H9 (cell line): ENCODE results near the gene DENND6B. TPM values are rescaled to one million over a fixed set of nuclear protein-coding genes. Genes with fewer than 3 reads are reported as not detected.

Experiments
- DNase-seq: peaks from one replicate; pipeline ENCODE4 v3.0.0-alpha.2; 2017
- H2AFZ ChIP-seq: one replicate; pipeline ENCODE4 v1.6.1; 2013; ENCODE audit warnings: mild to moderate bottlenecking, low read length, control low read depth, moderate library complexity
- H2AK5ac ChIP-seq: 2 replicates; pipeline ENCODE4 v1.6.1; 2013; ENCODE audit warnings: low read length, control low read depth, mixed read lengths; ENCODE audit not compliant: insufficient read length
- H2BK120ac ChIP-seq: one replicate; pipeline ENCODE4 v1.6.1; 2013; ENCODE audit warnings: low read depth, mild to moderate bottlenecking, low read length, control low read depth, inconsistent platforms; ENCODE audit not compliant: poor library complexity, severe bottlenecking
- H2BK12ac ChIP-seq: 2 replicates; pipeline ENCODE4 v1.6.1; 2013; ENCODE audit warnings: low read length, control low read depth, mixed read lengths, low read depth; ENCODE audit not compliant: insufficient read length
- H2BK15ac ChIP-seq: 2 replicates; pipeline ENCODE4 v1.6.1; 2013; ENCODE audit warnings: low read depth, low read length, control low read depth
- H2BK20ac ChIP-seq: one replicate; pipeline ENCODE4 v1.6.1; 2013; ENCODE audit warnings: low read depth, mild to moderate bottlenecking, low read length, control low read depth, inconsistent platforms; ENCODE audit not compliant: poor library complexity, severe bottlenecking
- H2BK5ac ChIP-seq: 2 replicates; pipeline ENCODE4 v1.6.1; 2013; ENCODE audit warnings: low read length, control low read depth, mixed read lengths; ENCODE audit not compliant: insufficient read length
- H3K14ac ChIP-seq: 2 replicates; pipeline ENCODE4 v1.6.1; 2013; ENCODE audit warnings: low read length, control low read depth; ENCODE audit not compliant: insufficient read depth
- H3K18ac ChIP-seq: 2 replicates; pipeline ENCODE4 v1.6.1; 2013; ENCODE audit warnings: low read depth, mild to moderate bottlenecking, mixed read lengths, low read length, control low read depth; ENCODE audit not compliant: insufficient read length
- H3K23ac ChIP-seq: 2 replicates; pipeline ENCODE4 v1.6.1; 2013; ENCODE audit warnings: low read length, control low read depth, mixed read lengths, low read depth; ENCODE audit not compliant: insufficient read length
- H3K23me2 ChIP-seq: 2 replicates; pipeline ENCODE4 v1.6.1; 2013; ENCODE audit warnings: low read depth, mild to moderate bottlenecking, mixed read lengths, low read length, control low read depth; ENCODE audit not compliant: insufficient read length, poor library complexity, severe bottlenecking
- H3K27ac ChIP-seq: 2 replicates; pipeline ENCODE4 v1.5.1; 2013; ENCODE audit warnings: low read length, control low read depth, mixed read lengths, low read depth; ENCODE audit not compliant: insufficient read length
- H3K27me3 ChIP-seq: 2 replicates; pipeline ENCODE4 v1.6.1; 2013; ENCODE audit warnings: low read length, control low read depth, inconsistent platforms; ENCODE audit not compliant: insufficient read depth
- H3K4ac ChIP-seq: 2 replicates; pipeline ENCODE4 v1.6.1; 2013; ENCODE audit warnings: low read depth, mild to moderate bottlenecking, control low read depth, inconsistent platforms, low read length, moderate library complexity
- H3K4me1 ChIP-seq: 2 replicates; pipeline ENCODE4 v1.6.1; 2013; ENCODE audit warnings: low read length, control low read depth, inconsistent platforms; ENCODE audit not compliant: insufficient read depth
- H3K4me2 ChIP-seq: 2 replicates; pipeline ENCODE4 v1.6.1; 2013; ENCODE audit warnings: low read length, control low read depth, mixed read lengths; ENCODE audit not compliant: insufficient read length, insufficient read depth
- H3K56ac ChIP-seq: 2 replicates; pipeline ENCODE4 v1.6.1; 2013; ENCODE audit warnings: low read depth, mild to moderate bottlenecking, mixed read lengths, low read length, control low read depth; ENCODE audit not compliant: insufficient read length
- H3K79me1 ChIP-seq: 2 replicates; pipeline ENCODE4 v1.6.1; 2013; ENCODE audit warnings: low read depth, mild to moderate bottlenecking, moderate library complexity, low read length, control low read depth, inconsistent platforms; ENCODE audit not compliant: insufficient read depth, poor library complexity, severe bottlenecking
- H3K79me2 ChIP-seq: 2 replicates; pipeline ENCODE4 v1.6.1; 2013; ENCODE audit warnings: low read length, control low read depth, inconsistent platforms; ENCODE audit not compliant: insufficient read depth
- H3K9ac ChIP-seq: 2 replicates; pipeline ENCODE4 v1.6.1; 2013; ENCODE audit warnings: low read length, control low read depth, mixed read lengths; ENCODE audit not compliant: insufficient read length; ENCODE audit errors: extremely low read depth
- H3K9me3 ChIP-seq: one replicate; pipeline ENCODE4 v1.6.1; 2013; ENCODE audit warnings: low read depth, low read length, inconsistent platforms; ENCODE audit not compliant: control insufficient read depth
- H3T11ph ChIP-seq: one replicate; pipeline ENCODE4 v1.6.1; 2013; ENCODE audit warnings: mild to moderate bottlenecking, low read length, control low read depth, inconsistent platforms
- H4K20me1 ChIP-seq: one replicate; pipeline ENCODE4 v1.6.1; 2013; ENCODE audit not compliant: control insufficient read depth, insufficient read length, insufficient read depth
- H4K5ac ChIP-seq: 2 replicates; pipeline ENCODE4 v1.6.1; 2013; ENCODE audit warnings: low read depth, mild to moderate bottlenecking, mixed read lengths, low read length, control low read depth; ENCODE audit not compliant: insufficient read length
- H4K8ac ChIP-seq: replicated peaks from 2 replicates; pipeline ENCODE4 v1.6.1; 2013; ENCODE audit warnings: low read length, control low read depth, mixed read lengths, low read depth; ENCODE audit not compliant: insufficient read length
- H4K91ac ChIP-seq: 2 replicates; pipeline ENCODE4 v1.6.1; 2013; ENCODE audit warnings: low read depth, mild to moderate bottlenecking, moderate library complexity, mixed read lengths, low read length, control low read depth; ENCODE audit not compliant: insufficient read length
- H3K27ac Mint-ChIP-seq, 3 experiments: 2 replicates in 2 of 3; 3 replicates in 1 of 3; pipeline ENCODE4 v1.8.0; 2020 to 2021; ENCODE audit warnings: mixed read lengths in 3 of 3, mild to moderate bottlenecking in 1 of 3, moderate library complexity in 1 of 3
- H3K27me3 Mint-ChIP-seq: 2 replicates; pipeline ENCODE4 v1.8.0; 2021; ENCODE audit warnings: low read depth, mild to moderate bottlenecking, moderate library complexity, mixed read lengths
- H3K36me3 Mint-ChIP-seq, 3 experiments: 2 replicates in 2 of 3; 3 replicates in 1 of 3; pipeline ENCODE4 v1.8.0; 2020 to 2021; ENCODE audit warnings: low read depth in 3 of 3, mixed read lengths in 3 of 3; ENCODE audit not compliant: insufficient read depth in 1 of 3
- H3K4me1 Mint-ChIP-seq, 2 experiments: 2 replicates each; pipeline ENCODE4 v1.8.0; 2020; ENCODE audit warnings: mixed read lengths in 2 of 2
- H3K4me3 Mint-ChIP-seq, 2 experiments: 2 replicates in 1 of 2; 3 replicates in 1 of 2; pipeline ENCODE4 v1.8.0; 2020 to 2021; ENCODE audit warnings: mild to moderate bottlenecking in 2 of 2, mixed read lengths in 2 of 2, moderate library complexity in 1 of 2
- H3K9me3 Mint-ChIP-seq, 2 experiments: 2 replicates in 1 of 2; 3 replicates in 1 of 2; pipeline ENCODE4 v1.8.0; 2020; ENCODE audit warnings: mild to moderate bottlenecking in 2 of 2, mixed read lengths in 2 of 2, moderate library complexity in 1 of 2
- CTCF ChIP-seq: fragments of 200-600 bp; sonication (generic); conservative IDR thresholded peaks from 3 replicates; pipeline ENCODE4 v1.8.0; 2021; ENCODE audit warnings: antibody characterized with exemption, mild to moderate bottlenecking
- WGBS: extraction: QIAGEN DNeasy Blood & Tissue Kit; methylation state at CpG from one replicate; pipeline ENCODE4 v1.1.7; 2013; ENCODE audit warnings: missing lambda C conversion rate, low lambda C conversion rate, mixed read lengths; ENCODE audit not compliant: insufficient read length; ENCODE audit errors: extremely low coverage; 5-methylcytosine and 5-hydroxymethylcytosine counted together
- total RNA-seq: library from RNA; stranded (reverse); gene quantifications from 2 replicates; pipeline ENCODE4 v1.2.1, GENCODE V29; 2021

The DENND6B gene
- total RNA-seq, 1 experiment from 2014 or later, result 1.5 TPM

- no peak overlapping the region for H3K56ac ChIP-seq
- no CpG with 5 or more reads among the region's 18 CpGs for WGBS
- H2BK12ac ChIP-seq, result no peak overlapping the region
- H3K9me3 ChIP-seq, result no peaks in the 10 kb centered on the region
- no peak overlapping the region for H4K5ac ChIP-seq
- H3K18ac ChIP-seq, result no peak overlapping the region
- Mint-ChIP-seq H3K27me3 (peaks cover 68% of the 10 kb centered on the region), H3K9me3 (peaks cover 2 to 3% of the 10 kb centered on the region in 2 experiments; a peak in 2 of 5 replicates), H3K4me3 (peak overlapping the region; percentile 52 to 69), H3K4me1 (peaks cover 2 to 9% of the 10 kb centered on the region in 2 experiments; a peak in 3 of 4 replicates), H3K36me3 (peaks cover 0 to 7% (median 3%) of the 10 kb centered on the region in 3 experiments; a peak in 4 of 7 replicates), H3K27ac (no peak overlapping the region)
- peaks cover 5% of the 10 kb centered on the region for H3K23me2 ChIP-seq
- no peak overlapping the region for H2BK15ac ChIP-seq
- no peak overlapping the region for H3T11ph ChIP-seq
- H3K27ac ChIP-seq, result no peak overlapping the region
- no peak overlapping the region for H2BK5ac ChIP-seq
- H3K23ac ChIP-seq, result no peak overlapping the region
- DNase-seq, result no peak
- no peak overlapping the region for H2BK20ac ChIP-seq
- no peaks in the 10 kb centered on the region for H4K20me1 ChIP-seq
- H2AK5ac ChIP-seq, result no peak overlapping the region
- H3K79me1 ChIP-seq, result no peaks in the 10 kb centered on the region
- H3K27me3 ChIP-seq, result peaks cover 15% of the 10 kb centered on the region; the same call in 1 of the 2 replicates
- no peaks in the 10 kb centered on the region for H3K4me1 ChIP-seq
- no peak overlapping the region for H3K14ac ChIP-seq
- H2BK120ac ChIP-seq, result no peak overlapping the region
- H4K8ac ChIP-seq, result no peak overlapping the region
- no peak for TF ChIP-seq CTCF
- H2AFZ ChIP-seq, result no peak overlapping the region
- H3K4ac ChIP-seq, result no peak overlapping the region
- H4K91ac ChIP-seq, result no peak overlapping the region
- peak overlapping the region; percentile 18 for H3K4me2 ChIP-seq
- no peak overlapping the region for H3K9ac ChIP-seq
- H3K79me2 ChIP-seq, result no peaks in the 10 kb centered on the region
Measured at GRCh38 chr22:50269573-50269969, 57.2 kb downstream of the DENND6B start.
